SU-DHL-6 (cell line): ENCODE results near the gene TXNL4B.

Experiments
- H2AFZ ChIP-seq: fragments of 200-600 bp; sonication (generic); 2 replicates; pipeline ENCODE4 v1.6.1; 2014; ENCODE audit warnings: low read depth, mild to moderate bottlenecking, moderate library complexity, mixed read lengths, antibody characterized with exemption, low read length; ENCODE audit not compliant: severe bottlenecking
- H3F3A ChIP-seq: fragments of 200-600 bp; shearing (Covaris generic); 2 replicates; pipeline ENCODE4 v1.6.0; 2016; ENCODE audit warnings: antibody characterized with exemption, mild to moderate bottlenecking; ENCODE audit not compliant: insufficient read depth
- H3K27ac ChIP-seq: fragments of 200-600 bp; sonication (generic); 2 replicates; pipeline ENCODE4 v1.5.1; 2016; ENCODE audit warnings: low read depth, mild to moderate bottlenecking, low read length, moderate library complexity, mixed read lengths
- H3K27me3 ChIP-seq: fragments of 200-600 bp; sonication (generic), shearing (Covaris generic); 2 replicates; pipeline ENCODE4 v1.6.0; 2014; ENCODE audit warnings: mild to moderate bottlenecking, low read length
- H3K36me3 ChIP-seq: fragments of 200-600 bp; sonication (generic); 2 replicates; pipeline ENCODE4 v1.6.1; 2014; ENCODE audit warnings: mild to moderate bottlenecking, low read length, mixed read lengths
- H3K4me2 ChIP-seq: fragments of 300-600, 200-600 bp; shearing (Covaris generic), sonication (generic); 2 replicates; pipeline ENCODE4 v1.6.0; 2014; ENCODE audit warnings: low read length, low read depth, mild to moderate bottlenecking; ENCODE audit not compliant: poor library complexity, severe bottlenecking
- H3K4me3 ChIP-seq: fragments of 200-600 bp; sonication (generic); 2 replicates; pipeline ENCODE4 v1.5.1; 2014; ENCODE audit warnings: antibody characterized with exemption, low read length, mild to moderate bottlenecking, mixed read lengths; ENCODE audit not compliant: insufficient read depth, poor library complexity, severe bottlenecking
- H3K79me2 ChIP-seq: fragments of 200-600 bp; sonication (generic); 2 replicates; pipeline ENCODE4 v1.6.1; 2014; ENCODE audit warnings: mild to moderate bottlenecking, low read length, moderate library complexity; ENCODE audit not compliant: insufficient read depth
- H3K9ac ChIP-seq: fragments of 200-600 bp; sonication (generic); 2 replicates; pipeline ENCODE4 v1.7.0; 2014; ENCODE audit warnings: mild to moderate bottlenecking, low read length
- H3K9me2 ChIP-seq: fragments of 200-600 bp; sonication (generic); replicated peaks from 2 replicates; pipeline ENCODE4 v1.6.1; 2014; ENCODE audit warnings: low read length; ENCODE audit not compliant: insufficient read depth
- H3K9me3 ChIP-seq: fragments of 200-600 bp; sonication (generic); 2 replicates; pipeline ENCODE4 v1.6.1; 2014; ENCODE audit warnings: low read length, mixed read lengths; ENCODE audit not compliant: insufficient read depth
- H4K20me1 ChIP-seq: fragments of 200-600 bp; sonication (generic); 2 replicates; pipeline ENCODE4 v1.6.1; 2014; ENCODE audit warnings: low read depth, mild to moderate bottlenecking, antibody characterized with exemption, low read length, moderate library complexity, mixed read lengths
- CTCF ChIP-seq: fragments of 200-600 bp; sonication (generic); IDR thresholded peaks from one replicate; pipeline ENCODE4 v1.5.1; 2017; ENCODE audit warnings: antibody characterized with exemption, mild to moderate bottlenecking, low read length, moderate library complexity; ENCODE audit not compliant: insufficient read depth, poor library complexity, severe bottlenecking
- EZH2phosphoT487 ChIP-seq: fragments of 200-600 bp; sonication (generic), shearing (Covaris generic); conservative IDR thresholded peaks from 2 replicates; pipeline ENCODE4 v1.6.1; 2018; ENCODE audit warnings: mild to moderate bottlenecking, antibody characterized with exemption, low read length, moderate library complexity, mixed read lengths

TXNL4B gene

DNA sequence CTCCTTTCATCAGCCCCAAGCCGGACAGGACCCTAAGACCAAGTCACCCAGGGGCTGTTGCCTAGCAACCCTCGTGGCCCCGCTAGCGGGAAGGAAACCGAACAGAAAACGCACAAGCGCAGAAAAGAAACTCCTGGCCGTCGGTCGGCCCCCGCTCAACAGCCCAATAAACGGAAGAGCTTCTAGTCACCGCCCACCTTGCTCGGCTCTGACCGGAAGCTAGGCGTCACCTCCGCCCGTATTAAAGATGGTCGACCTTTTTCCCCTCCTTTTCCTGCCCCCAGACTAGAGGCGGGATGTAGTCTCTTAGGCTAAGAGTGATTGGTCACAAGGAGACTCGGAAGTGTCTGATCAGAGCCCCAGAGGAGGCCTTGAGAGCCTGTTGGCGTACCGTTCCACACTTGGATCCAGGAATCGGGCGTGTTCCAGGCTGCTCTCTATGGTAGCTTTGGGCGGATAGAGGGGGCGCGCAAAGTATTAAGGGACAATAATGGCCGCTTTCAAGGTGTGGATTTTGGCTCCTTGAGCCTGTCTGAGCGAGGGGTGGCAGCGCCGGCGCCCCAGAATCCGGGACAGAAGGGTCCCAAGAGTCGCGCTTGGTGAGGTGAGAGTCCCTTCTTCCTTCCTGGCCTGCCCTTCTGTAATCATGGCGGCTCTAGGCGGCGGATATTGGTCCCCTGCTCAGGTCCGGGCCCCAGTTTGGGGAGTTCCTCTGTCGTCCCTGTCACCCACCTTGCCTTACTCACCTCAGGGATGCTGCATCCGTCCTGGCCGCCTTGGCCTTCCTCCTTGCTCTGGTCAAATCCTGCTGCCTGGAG lies at the start of gene TXNL4B, which contains the start of gene DHX38:
TXNL4B (minus strand) TSS at position 173 of the 818 bp plus-strand sequence. CDS start 2,871 bp downstream, outside the sequence.
DHX38 (plus strand) TSS at position 400 of the 818 bp plus-strand sequence. CDS start 2,311 bp downstream, outside the sequence.
- Histone ChIP-seq H3K9me2 (no peaks in the 10 kb centered on the region), H3K79me2 (peaks cover 45% of the 10 kb centered on the region), H2AFZ (peak within 1 kb of the TSS; percentile 80), H3K9ac (peak within 1 kb of the TSS; percentile 71), H3K4me2 (peak within 1 kb of the TSS; percentile 93), H3K27me3 (no peaks in the 10 kb centered on the region), H3K27ac (peak within 1 kb of the TSS; percentile 64), H3F3A (no peaks in the 10 kb centered on the region), H3K9me3 (no peaks in the 10 kb centered on the region), H3K36me3 (peaks cover 4% of the 10 kb centered on the region; the same call in 1 of the 2 replicates), H4K20me1 (no peaks in the 10 kb centered on the region), H3K4me3 (peak within 1 kb of the TSS; percentile 81)
- no peak for TF ChIP-seq CTCF
- no peak for TF ChIP-seq EZH2phosphoT487

GRCh38 chr16:72142476-72142875 lies 49.1 kb upstream of the TXNL4B start:
- Histone ChIP-seq H3K36me3 (no peaks in the 10 kb centered on the region), H3K9me2 (no peaks in the 10 kb centered on the region), H4K20me1 (no peaks in the 10 kb centered on the region), H3K9me3 (no peaks in the 10 kb centered on the region), H3K27me3 (no peaks in the 10 kb centered on the region), H3K4me2 (no peak overlapping the region), H3K4me3 (no peak overlapping the region), H3F3A (no peaks in the 10 kb centered on the region), H2AFZ (no peak overlapping the region), H3K79me2 (no peaks in the 10 kb centered on the region), H3K9ac (no peak overlapping the region), H3K27ac (no peak overlapping the region)
- TF ChIP-seq CTCF (no peak), EZH2phosphoT487 (no peak)

DNA sequence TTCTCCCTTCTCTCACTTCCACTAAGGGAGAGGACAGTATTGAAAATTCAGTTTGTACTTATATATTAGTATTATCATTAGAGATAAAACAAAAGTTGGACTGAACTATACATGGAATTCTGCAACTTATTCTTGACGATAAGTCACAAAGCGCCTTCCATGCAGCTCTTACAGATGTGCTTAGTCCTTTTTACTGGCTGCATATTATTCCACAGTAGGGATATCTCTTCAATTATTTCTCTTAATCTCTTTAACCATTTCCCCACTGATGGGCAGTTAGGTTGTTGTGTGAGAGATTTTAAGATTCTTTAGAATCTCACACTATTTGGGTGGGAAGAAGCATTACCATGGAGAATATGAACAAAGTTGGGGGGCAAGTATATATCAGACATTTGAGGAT lies 46.5 kb upstream of the TXNL4B start:
- Histone ChIP-seq H3K36me3 (no peaks in the 10 kb centered on the region), H4K20me1 (no peaks in the 10 kb centered on the region), H3K9me3 (no peaks in the 10 kb centered on the region), H3K9me2 (no peaks in the 10 kb centered on the region), H3K4me3 (no peak overlapping the region), H3K27me3 (no peaks in the 10 kb centered on the region), H3K9ac (no peak overlapping the region), H3K4me2 (no peak overlapping the region), H3K79me2 (no peaks in the 10 kb centered on the region), H3K27ac (no peak overlapping the region), H3F3A (no peaks in the 10 kb centered on the region), H2AFZ (no peak overlapping the region)
- TF ChIP-seq EZH2phosphoT487 (no peak), CTCF (no peak)
